ENCODE results near the gene RPP25L.

DNA sequence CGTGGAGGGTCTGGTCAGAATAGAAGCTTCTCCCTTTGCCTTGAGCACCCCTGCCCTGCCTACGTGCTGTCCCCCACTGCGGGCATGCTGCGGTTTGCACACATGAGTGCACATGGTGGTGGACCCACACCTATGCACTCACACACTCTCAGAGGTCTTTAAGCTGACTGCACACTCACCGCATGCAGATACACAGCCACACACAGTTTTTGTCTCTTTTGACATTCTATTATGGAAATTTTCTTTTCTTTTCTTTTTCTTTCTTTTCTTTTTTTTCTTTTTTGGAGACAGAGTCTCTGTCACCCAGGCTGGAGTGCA is 17.6 kb upstream of the RPP25L start:
- no peak for TF ChIP-seq POLR2A (IDR thresholded peaks at IDR 0.05)
- TF ChIP-seq, protein P1, sequence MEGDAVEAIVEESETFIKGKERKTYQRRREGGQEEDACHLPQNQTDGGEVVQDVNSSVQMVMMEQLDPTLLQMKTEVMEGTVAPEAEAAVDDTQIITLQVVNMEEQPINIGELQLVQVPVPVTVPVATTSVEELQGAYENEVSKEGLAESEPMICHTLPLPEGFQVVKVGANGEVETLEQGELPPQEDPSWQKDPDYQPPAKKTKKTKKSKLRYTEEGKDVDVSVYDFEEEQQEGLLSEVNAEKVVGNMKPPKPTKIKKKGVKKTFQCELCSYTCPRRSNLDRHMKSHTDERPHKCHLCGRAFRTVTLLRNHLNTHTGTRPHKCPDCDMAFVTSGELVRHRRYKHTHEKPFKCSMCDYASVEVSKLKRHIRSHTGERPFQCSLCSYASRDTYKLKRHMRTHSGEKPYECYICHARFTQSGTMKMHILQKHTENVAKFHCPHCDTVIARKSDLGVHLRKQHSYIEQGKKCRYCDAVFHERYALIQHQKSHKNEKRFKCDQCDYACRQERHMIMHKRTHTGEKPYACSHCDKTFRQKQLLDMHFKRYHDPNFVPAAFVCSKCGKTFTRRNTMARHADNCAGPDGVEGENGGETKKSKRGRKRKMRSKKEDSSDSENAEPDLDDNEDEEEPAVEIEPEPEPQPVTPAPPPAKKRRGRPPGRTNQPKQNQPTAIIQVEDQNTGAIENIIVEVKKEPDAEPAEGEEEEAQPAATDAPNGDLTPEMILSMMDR (IDR thresholded peaks at IDR 0.05), result no peak
- TF ChIP-seq POLR2AphosphoS5 (IDR thresholded peaks at IDR 0.05), result no peak

Measured in upper lobe of left lung (tissue), 4 donors.